ENCODE measurements around the gene NPB.
"Not testable (repeated sequence)": the region's sequence is repeated elsewhere in the genome, so short reads cannot be mapped to it uniquely, and the experiment has no call there.

NPB gene

DNA sequence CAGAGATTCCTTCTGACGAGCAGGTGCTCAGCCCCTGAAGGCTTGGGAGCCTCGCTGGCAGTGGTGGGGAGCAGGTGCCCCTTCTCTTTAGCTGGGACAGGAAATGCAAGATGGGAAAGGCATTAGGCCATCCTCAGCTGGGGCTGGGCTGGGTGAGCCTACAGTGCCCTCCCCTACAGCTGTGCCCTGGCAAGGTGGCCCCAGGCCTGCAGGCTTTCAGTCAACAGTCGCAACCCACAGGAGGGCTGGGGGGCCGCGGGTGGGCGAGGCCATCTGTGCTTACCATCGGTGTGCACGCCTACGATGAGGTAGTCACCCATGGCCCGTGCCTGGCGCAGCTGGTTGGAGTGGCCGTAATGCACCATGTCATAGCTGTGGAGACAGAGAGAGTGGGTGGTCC, 7.2 kb downstream of the NPB start:
- DNase-seq, result no peak
- in situ Hi-C loops (cut with MboI; ENCODE audit: low pct_unique_long_range_greater_than_20kb, low sequenced_read_pairs), result no loop called here

DNA sequence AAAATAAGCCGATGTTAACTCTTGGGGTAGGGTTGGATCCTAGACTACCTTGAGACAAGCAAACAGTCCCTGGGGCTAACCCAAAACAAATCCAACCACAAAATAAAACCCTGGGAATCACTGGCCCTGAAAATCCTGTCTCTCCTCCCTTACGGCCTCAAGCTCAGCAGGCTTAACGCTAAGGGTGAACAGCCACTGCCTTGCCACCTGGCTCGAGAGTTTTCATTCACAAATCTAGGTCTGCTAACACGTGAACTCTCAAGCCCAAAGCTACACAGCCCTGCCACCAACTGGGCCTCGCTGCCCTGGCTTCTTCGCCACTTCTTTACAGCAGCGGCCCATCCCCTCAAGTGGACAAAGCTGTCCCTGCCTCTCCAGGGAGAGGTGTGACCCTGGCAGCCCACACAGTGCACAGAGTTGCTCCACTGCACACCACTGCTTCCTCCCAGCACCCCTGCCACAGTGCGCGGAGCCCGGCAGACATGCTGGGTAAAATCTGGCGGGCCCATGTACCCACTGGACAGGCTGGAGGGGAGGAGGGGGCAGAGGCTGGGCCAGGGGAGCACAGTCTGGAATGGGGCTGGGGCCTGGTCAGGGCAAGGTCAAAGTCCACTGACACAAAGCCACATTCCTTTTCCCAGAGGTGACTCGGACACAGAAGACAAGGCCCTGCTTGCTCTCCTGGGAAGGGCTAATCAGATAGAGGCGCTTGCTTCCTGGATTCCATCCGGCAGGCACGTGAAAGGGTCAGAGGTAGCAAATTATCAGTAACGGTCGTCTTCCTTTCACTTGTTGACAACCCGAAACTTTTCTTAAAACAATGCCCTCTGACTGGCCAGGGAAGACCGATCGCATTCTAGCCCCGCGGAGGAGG, 8.2 kb downstream of the NPB start:
- DNase-seq, result no peak
- in situ Hi-C loops (cut with MboI; ENCODE audit: low pct_unique_long_range_greater_than_20kb, low sequenced_read_pairs), result no loop called here

DNA sequence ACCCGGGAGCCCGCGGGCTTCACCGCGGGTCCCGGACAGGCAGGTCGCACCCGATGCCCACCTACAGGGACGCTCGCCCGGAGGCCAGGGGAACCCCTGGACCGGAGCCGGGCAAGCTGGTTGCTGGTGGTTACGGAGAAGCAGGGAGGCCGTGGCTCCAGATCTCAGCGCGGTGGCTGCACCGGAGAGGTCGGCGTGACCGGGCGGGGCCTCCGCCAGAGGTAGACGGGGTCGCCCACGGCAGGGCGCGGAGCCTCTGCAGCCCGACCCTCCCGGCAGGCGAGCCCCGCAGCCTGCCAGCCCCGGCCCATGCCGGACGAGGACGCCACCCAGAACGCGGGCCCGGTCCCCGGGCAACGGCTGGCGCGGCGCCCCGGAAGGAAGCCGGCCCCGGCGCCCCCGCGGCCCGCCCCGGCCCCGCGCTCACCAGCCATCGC, 8.8 kb downstream of the NPB start:
- in situ Hi-C loops (cut with MboI; ENCODE audit: low pct_unique_long_range_greater_than_20kb, low sequenced_read_pairs), result no loop called here

DNA sequence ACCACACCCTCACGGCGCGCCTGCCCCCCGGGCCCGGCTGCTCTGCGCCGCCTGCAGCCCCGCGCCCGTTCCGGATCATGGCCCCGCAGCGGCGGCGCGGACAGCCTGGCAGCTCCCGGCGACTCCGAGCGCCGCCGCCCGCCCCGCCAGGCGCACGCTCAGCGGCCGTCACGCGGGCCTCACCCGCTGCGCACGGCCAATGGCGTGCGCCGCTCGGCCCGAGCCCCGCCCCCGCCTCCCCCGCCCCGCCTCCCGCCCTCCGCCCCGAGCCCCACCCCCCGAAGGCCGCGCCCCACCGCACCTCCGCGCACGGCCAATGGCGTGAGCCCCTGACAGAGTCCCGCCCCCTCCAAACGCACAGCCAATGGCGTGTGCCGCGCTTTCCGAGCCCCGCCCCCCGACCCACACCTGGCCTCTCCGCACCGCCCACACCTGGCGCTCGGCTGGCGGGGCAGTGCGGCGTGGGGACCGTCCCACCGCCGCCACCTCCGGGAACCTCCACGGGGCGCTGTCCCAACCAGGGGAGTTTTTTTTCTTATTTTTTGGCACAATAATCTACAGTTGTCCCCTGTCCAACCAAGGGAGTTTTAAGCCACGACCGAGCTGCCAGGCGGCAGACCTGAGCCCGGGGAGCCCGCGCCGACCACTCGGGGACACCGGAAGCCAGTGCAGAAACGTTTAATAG, 9.4 kb downstream of the NPB start, which contains the start of gene PCYT2:
PCYT2 (minus strand) TSS at position 123 of the 685 bp plus-strand sequence; CDS start at position 79, 44 bp downstream.
- peak; percentile 61 for DNase-seq

More for the DNA sequence above, 8.8 kb downstream of the NPB start:
- no peak for DNase-seq

DNA sequence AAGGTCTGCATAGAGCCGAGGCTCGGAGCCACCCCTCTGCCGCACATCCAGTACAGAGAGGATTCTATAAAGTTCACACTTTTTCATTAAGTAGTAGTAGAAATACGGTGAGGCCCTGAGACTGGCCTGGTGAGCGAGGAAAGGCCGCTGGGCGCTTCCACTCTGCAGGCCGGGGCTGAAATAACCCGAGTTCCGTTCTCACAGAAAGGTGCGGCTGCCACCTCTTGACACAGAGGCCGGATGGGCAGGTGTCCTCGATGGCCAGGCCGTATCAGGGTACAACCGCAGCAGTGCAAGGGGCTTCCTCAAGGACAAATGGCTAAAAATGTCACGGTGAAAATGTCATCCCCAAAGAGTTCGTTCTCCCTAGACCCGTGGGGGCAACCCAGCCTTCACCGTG, 9.9 kb downstream of the NPB start:
- in situ Hi-C loops (cut with MboI; ENCODE audit: low pct_unique_long_range_greater_than_20kb, low sequenced_read_pairs), result no loop called here

More for the DNA sequence above, 9.4 kb downstream of the NPB start, which contains the start of gene PCYT2:
- in situ Hi-C loops (cut with MboI; ENCODE audit: low pct_unique_long_range_greater_than_20kb, low sequenced_read_pairs), result no loop called here

DNA sequence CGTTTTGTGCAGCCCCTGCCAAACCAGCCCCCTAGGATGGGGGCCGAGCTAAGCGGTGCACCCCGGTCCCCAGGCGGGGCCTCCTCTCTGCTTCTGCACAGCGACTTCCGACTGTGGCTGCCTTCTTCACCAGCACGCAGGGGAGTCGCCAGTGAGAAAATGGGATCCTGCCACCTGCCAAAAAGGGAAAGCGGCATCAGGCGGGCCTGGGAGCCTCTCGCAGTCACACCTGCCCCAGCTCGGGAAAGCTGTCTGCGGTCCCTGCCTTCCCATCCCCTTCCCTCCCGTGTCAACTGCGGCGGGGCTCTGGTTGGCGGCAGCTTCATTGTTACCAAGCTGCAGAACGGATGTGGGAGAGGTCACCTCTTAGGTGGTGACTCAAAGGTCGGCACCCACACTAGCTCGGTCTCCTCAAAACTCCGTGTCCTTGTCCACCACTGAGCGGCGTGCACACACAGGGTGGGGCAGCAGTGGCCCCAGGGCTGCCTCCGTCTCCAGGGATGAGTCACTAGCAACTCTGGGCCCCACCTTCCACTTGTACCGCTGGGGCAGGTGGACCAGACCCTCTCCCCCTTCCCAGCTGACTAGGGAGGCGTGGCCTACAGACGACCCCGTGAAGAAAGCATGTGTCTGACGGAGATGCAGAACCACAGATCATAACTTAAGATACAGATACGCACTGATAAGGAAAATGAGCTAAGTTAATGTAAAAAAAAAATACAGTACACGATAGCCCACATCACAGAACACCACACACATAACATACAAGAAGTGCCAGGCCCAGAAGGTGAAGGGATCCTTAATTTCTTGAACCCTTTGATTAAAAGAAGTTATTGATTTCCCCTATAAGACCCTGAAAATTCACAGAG, 10.6 kb downstream of the NPB start:
- in situ Hi-C loops (cut with MboI; ENCODE audit: low pct_unique_long_range_greater_than_20kb, low sequenced_read_pairs), result no loop called here
- no peak for DNase-seq

More for the DNA sequence above, 9.9 kb downstream of the NPB start:
- DNase-seq, result no peak

DNA sequence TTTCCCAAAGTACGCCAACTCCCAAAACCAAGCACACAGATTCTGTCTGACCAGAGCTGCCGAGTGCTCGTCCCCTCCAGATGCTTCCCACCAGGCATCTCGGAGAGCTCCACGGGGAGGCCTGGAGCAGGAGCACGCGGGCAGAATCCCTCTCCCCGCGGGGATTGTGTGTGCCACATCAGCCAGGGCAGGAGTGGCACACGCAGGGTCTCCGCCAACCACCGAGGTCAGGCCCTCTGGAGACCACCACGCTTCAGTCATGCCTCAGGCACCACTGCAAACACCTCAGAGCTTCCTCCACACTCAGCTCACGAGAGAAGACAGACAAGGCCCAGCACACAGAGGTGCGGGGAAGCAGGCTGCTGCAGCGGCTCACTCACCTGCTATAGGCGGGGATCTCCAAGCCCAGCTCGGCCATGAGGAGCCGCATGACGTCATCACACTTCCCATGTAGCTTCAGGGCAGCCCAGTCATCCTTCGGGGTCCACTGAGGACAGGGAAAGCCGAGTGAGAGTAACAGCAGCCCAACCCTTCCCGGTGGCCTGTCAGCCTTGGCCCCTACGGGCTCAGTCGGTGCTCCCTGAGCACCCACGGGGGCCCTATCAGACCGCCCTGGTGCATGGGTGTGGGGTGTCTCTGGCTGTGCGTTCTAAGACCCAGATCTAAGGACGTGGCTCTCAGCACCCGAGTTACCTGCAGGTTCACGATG, 11.5 kb downstream of the NPB start:
- in situ Hi-C loops (cut with MboI; ENCODE audit: low pct_unique_long_range_greater_than_20kb, low sequenced_read_pairs), result no loop called here

DNA sequence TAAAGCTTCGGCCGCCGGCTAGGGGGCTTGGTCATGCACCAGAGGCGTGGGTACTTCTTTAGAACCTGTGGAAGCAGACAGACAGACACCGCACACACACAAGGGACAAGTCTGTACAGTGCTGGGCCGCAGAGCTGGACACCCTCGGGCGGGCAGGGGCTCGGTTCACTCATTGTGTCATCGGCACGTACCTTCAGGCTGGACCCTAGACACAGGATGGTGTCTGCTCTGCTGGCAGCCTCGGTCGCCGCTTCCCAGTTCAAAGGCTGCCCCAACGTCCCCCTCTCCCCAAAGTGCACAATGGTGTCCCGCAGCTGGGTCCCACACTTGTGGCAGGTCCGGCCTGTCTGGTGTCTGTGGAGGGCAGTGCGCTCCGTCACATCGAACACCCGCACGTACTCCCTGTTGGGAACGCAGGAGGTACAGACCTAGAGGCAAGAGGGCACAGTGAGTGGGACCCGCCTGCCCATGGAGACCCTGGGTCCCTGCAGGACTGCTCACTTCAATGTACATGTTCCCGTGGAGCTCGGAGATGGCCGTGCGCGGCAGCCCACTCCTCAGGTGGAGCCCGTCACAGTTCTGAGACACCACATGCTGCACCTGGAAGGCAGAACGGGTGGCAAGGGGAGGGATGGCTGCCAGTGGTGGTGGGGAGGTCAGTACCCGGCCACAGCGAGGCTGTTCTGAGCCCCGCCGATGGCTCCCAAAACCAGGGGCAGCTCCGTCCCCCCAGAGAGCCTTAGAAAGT, 12.2 kb downstream of the NPB start:
- in situ Hi-C loops (cut with MboI; ENCODE audit: low pct_unique_long_range_greater_than_20kb, low sequenced_read_pairs), result no loop called here
- DNase-seq, result no peak

More for the DNA sequence above, 11.5 kb downstream of the NPB start:
- no peak for DNase-seq

DNA sequence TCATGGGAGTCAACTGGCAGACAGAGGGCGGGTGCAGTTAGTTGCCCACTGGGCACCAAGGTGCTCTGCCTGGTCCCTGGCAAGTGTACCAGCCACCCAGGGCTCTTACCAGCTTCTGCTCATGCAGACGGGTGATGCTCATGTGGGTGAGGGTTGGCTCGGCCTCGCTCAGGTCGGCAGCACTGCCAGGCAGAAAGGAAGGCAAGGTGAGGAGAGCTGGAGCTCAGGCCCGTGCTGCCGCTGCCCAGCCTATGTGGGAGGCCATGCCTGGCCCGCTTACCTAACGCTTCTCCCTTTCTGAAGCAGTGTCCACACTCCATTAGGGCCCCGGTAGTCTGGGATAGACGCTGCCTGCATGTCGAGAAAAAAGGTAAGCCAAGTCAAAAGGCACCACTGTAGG, 13.3 kb downstream of the NPB start:
- DNase-seq, result no peak
- in situ Hi-C loops (cut with MboI; ENCODE audit: low pct_unique_long_range_greater_than_20kb, low sequenced_read_pairs), result no loop called here

DNA sequence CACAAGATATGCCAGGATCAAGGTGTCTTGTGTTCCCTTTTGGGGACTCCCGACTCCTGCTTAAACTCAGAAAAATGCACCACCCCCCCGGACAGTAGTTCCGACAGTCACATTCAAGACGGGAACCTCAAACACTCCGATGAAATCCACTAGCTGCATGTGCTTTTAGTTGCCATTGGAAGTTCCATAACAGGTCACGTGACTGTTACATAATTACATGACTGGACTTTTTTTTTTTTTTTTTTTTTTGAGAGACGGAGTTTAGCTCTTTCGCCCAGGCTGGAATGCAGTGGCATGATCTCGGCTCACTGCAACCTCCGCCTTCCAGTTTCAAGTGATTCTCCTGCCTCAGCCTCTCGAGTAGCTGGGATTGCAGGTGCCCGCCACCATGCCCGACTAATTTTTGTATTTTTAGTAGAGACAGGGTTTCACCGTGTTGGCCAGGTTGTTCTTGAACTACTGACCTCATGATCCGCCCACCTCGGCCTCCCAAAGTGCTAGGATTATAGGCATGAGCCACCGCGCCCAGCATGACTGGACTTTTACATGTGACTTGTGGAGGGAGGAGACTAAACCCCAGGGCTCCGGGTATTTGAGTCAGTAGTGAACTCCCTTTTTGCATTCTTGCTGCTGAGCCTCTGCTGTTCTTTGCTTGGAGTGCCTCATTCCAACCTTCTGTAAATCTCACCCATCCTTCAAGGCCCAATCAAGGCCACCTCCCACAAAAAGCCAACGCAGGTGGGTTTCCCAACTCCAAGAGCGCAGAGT, 14.4 kb downstream of the NPB start:
- no peak for DNase-seq
- in situ Hi-C loops (cut with MboI; ENCODE audit: low pct_unique_long_range_greater_than_20kb, low sequenced_read_pairs), result no loop called here

DNA sequence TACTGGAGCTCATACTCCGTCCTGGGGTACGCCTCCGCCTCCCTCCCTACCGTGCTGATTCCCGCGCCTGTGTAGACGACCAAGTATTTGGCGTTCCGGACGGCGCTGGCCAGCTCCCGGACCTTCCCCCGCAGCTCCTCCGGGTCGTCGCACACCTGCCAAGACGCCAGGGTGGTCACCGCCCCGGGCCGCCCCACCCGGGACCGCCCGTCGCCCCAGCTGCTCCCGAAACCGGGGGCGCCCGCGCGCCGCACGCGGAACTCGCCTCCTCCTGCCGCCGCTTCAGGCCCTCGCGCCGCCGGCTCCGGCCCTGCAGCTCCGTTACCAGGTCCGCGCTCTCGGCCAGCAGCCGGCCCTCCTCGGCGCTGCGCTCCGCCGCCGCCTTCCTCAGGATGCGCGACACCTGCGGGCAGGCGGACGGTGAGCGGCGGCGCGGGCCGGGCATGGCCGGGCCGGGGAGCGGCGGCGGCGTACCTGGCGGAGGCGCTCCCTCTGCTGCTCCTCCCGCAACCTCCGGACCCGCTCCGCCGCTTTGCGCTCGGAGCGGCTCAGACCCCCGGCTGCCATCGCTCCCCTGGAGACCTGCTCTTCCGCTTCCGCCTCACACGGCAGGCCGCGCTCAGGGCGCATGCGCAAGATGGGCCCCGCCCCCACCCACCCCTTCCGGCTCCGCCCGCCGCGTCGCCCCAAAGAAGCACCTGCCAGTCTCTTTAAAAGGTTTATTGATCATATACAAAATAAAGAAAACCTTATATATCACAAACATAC, 15.7 kb downstream of the NPB start, which contains the start of gene SIRT7:
SIRT7 (minus strand) TSS at position 612 of the 768 bp plus-strand sequence; CDS start at position 567, 45 bp downstream.
- in situ Hi-C loops (cut with MboI; ENCODE audit: low pct_unique_long_range_greater_than_20kb, low sequenced_read_pairs), result no loop called here
- DNase-seq, result peak; percentile 71

DNA sequence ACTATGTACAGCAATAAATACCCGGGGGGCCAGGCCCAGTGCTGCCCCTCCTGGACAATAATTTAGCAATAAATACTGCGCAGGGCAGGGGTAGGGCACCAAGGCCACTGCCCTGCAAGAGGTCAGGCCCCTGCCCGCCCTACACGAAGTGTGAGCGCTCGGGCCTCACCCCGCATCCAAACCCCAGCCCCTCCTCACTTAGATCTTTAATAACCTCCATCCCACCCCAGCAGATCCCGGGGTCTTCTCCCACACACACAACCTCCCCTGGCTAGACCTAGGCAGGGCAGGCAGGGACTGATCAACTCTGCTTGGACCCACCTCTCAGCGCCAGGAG, 16.3 kb downstream of the NPB start:
- in situ Hi-C loops (cut with MboI; ENCODE audit: low pct_unique_long_range_greater_than_20kb, low sequenced_read_pairs); DNase-seq: not testable (repeated sequence)

DNA sequence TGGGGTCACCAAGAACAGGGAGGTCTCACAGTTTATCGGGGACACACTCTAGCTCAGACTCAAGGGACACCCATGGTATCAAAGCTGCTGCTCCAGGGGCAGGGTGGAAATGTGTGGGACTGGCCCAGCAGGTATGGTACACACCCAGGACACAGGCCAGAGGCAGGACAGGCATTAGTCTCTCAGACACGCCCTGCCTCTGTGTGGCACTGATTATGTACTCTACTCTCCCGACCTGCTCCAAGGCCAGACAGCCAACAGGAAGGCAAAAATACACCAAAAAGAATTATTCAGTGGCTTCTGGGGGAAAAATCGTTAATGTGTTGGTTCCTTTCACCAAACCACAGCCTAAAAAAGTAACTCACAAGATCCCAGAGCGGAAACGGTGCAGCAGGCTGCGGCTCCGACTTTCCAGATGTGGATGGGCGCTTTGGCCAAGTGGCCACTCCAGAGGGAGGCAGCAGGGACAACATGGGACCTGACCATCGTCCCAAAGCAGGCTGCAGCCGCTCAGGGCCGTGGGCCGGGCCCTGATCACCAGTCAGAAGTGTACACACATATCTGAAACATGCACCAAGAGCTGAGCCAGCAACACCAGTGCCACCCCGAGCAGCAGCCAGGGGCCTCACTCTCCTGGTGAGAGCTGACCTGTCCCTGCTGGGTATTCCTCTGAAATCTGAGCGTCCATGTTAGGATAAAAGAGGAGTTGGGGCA, 17.0 kb downstream of the NPB start:
- DNase-seq, result peak; percentile 83
- in situ Hi-C loops (cut with MboI; ENCODE audit: low pct_unique_long_range_greater_than_20kb, low sequenced_read_pairs), result no loop called here

DNA sequence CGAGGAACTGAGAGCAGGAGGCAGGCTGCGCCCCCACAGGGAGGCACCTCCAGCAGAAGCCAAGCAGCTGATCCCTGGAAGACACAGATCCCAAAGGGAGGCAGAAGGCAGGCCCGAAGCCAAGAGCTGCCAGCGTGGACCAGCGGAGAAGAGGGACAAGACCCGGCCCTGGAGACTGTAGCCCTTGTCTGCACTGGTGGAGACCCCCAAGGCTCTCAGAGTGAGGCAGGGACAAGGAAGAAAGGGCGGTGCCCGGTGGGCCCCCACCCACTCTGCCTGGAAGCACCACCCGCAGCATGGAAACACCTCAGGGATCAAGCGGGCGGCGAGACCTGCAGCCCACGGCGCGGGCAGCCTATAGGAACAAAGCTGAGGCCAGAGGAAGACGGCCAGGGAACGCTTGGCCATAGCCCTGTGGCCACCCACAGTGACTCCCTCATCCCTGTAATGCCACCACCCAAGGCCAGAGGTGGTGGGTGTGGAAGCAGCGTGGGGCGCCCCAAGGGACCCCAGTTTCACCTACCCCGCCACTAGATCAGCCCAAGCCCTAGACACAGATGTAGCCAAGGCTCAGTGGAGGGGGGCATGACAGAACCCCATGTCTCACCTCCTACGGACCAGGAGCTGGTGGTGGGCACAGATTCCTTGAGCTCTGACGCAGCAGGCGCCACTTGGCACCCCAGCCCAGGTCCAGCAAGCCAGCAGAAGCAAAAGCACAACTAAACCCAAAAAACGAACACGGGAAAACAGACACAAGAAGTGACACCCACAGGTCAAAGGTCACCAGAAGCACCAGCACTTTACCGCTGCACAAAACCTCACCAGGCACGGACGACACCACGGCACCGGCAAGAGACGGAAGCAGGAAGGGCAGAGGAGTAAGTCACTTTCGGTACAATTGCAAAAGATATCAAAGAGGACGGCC, 18.8 kb downstream of the NPB start:
- in situ Hi-C loops (cut with MboI; ENCODE audit: low pct_unique_long_range_greater_than_20kb, low sequenced_read_pairs), result no loop called here
- DNase-seq, result no peak

DNA sequence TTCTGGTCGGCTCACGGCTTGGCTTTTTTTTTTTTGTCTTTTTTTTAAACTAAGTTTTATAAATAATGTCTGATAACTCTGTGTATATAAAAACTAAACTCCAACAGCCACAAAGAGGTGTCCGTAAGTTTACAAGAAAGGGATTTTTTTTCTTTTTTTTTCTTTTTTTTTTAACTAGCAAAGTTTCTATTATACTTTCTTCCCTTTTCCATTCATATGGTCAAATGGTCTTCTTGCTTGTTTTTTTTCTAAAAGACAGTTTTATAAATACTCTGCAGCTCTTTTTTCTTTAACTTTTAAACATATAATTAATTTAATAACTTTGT, 19.5 kb downstream of the NPB start:
- no peak for DNase-seq

More for the DNA sequence above, 19.5 kb downstream of the NPB start:
- in situ Hi-C loops (cut with MboI; ENCODE audit: low pct_unique_long_range_greater_than_20kb, low sequenced_read_pairs), result no loop called here
